ENCODE data around the gene PVALEF. TPM values are rescaled to one million over a fixed set of nuclear protein-coding genes. Genes with fewer than 3 reads are reported as not detected.

Gene PVALEF
- total and polyA plus RNA-seq, 4 donors = not detected

DNA sequence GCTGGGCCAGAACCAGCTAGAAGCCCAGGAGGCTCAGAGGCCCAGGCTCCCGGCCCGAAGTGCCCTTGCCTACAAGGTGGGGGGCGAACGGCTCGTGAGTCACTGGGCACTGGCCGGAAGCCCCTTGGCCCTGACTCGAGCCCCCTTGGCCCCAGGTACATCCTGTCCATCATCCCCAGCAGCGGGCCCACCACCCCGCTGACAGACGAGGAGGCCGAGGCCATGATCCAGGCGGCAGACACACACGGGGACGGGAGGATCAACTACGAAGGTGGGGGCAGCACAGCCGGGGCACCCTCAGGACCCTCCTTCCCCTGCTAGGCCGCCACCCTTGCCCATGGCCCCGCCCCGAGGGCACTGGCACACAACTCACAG is 16.5 kb downstream of the PVALEF start:
- Histone ChIP-seq H3K4me1 (ENCODE audit: control insufficient read depth in 1 of 2, insufficient read depth in 2 of 2, low read length in 2 of 2) (no peaks in the 10 kb centered on the region), H3K27ac (ENCODE audit: low read depth in 1 of 2, low read length in 2 of 2) (no peak overlapping the region), H3K27me3 (ENCODE audit: control insufficient read depth in 1 of 2, insufficient read depth in 2 of 2, low read length in 1 of 2) (no peaks in the 10 kb centered on the region), H3K36me3 (ENCODE audit: control insufficient read depth in 1 of 2, insufficient read depth in 2 of 2, low read length in 1 of 2) (no peaks in the 10 kb centered on the region), H3K9me3 (ENCODE audit: control insufficient read depth, low read length) (no peaks in the 10 kb centered on the region), H3K4me3 (ENCODE audit: low read length in 2 of 2) (no peak overlapping the region)
- intact Hi-C loops (cut with DNase I) = no loop called here
- DNase-seq = no peak
- ATAC-seq (ENCODE audit: low FRiP score) = no peak
- 94 to 96% methylated on average over 19 of the region's 19 CpGs for WGBS, 2 donors

DNA sequence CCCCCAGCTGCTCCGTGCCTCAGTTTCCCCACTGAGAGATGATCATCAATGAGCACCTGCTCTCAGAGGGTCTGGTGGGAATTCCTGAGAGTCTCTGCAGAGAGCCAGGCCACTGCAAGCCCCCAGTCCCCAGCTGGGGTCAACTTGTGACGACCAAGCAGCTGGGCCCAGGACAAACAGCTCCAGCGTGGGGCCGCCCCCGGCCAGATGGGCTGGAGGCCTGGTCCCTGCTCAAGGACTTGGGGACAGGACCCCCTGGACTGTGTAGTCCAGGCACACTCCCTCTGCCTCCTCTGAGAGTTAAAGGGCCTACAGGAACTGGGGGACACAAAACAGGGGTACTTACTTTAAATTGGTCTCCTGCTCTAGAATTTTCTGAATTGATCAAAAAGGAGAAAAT is 17.3 kb downstream of the PVALEF start:
- H3K27ac ChIP-seq (ENCODE audit: low read depth in 1 of 2, low read length in 2 of 2) = no peak overlapping the region
- DNase-seq = no peak
- H3K36me3 ChIP-seq (ENCODE audit: control insufficient read depth in 1 of 2, insufficient read depth in 2 of 2, low read length in 1 of 2) = no peaks in the 10 kb centered on the region
- WGBS, 2 donors = 81 to 90% methylated on average over 5 of the region's 5 CpGs
- H3K9me3 ChIP-seq (ENCODE audit: control insufficient read depth, low read length) = no peaks in the 10 kb centered on the region
- no peaks in the 10 kb centered on the region for H3K4me1 ChIP-seq (ENCODE audit: control insufficient read depth in 1 of 2, insufficient read depth in 2 of 2, low read length in 2 of 2)
- no peak overlapping the region for H3K4me3 ChIP-seq (ENCODE audit: low read length in 2 of 2)
- H3K27me3 ChIP-seq (ENCODE audit: control insufficient read depth in 1 of 2, insufficient read depth in 2 of 2, low read length in 1 of 2) = no peaks in the 10 kb centered on the region
- no peak for ATAC-seq (ENCODE audit: low FRiP score)
- intact Hi-C loops (cut with DNase I) = no loop called here

DNA sequence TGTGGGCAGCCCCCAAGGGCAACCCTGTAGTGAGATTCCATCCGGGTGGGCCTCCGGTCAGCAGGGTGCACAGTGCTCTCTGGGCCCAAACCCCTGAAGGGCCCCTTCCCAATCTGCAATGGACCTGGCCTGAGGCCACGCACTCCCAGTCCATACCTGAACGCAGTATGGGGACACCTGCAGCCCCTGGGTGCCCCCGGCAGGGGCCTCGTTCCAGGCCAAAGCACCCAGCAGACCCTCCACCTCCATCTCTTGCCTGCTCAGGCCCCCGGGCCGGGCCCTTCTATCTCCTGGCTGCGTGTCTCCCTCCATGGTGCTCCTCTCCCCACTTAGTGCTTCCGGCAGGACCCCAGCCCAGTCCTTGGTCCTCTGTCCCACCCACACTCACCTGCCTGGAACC is 18.0 kb downstream of the PVALEF start:
- Histone ChIP-seq H3K4me3 (ENCODE audit: low read length in 2 of 2) (no peak overlapping the region), H3K36me3 (ENCODE audit: control insufficient read depth in 1 of 2, insufficient read depth in 2 of 2, low read length in 1 of 2) (no peaks in the 10 kb centered on the region), H3K27ac (ENCODE audit: low read depth in 1 of 2, low read length in 2 of 2) (no peak overlapping the region), H3K9me3 (ENCODE audit: control insufficient read depth, low read length) (no peaks in the 10 kb centered on the region), H3K27me3 (ENCODE audit: control insufficient read depth in 1 of 2, insufficient read depth in 2 of 2, low read length in 1 of 2) (no peaks in the 10 kb centered on the region), H3K4me1 (ENCODE audit: control insufficient read depth in 1 of 2, insufficient read depth in 2 of 2, low read length in 2 of 2) (no peaks in the 10 kb centered on the region)
- no peak for ATAC-seq (ENCODE audit: low FRiP score)
- 94% methylated on average over 10 of the region's 10 CpGs for WGBS, 2 donors
- DNase-seq = no peak
- intact Hi-C loops (cut with DNase I) = no loop called here

DNA sequence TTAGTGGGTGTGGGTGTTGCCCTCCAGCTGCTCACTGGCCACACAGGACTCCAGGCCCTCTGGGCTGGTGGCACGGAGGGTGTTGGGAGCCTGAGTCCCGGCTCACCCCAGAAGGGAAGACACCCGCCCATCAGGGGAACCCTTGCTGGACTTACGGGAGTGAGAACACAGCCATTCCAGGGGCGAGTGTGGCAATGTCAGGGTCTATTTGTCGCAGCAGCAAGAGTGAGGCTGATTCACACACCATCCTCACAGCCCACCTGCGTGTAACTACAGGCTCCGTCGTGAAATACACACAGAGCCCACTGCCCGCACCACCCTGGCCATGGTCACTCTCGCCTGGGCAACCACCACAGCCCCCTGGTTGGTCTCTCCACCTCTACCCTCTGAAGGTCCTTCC is 18.5 kb downstream of the PVALEF start:
- H3K4me3 ChIP-seq (ENCODE audit: low read length in 2 of 2) = no peak overlapping the region
- intact Hi-C loops (cut with DNase I) = no loop called here
- no peaks in the 10 kb centered on the region for H3K36me3 ChIP-seq (ENCODE audit: control insufficient read depth in 1 of 2, insufficient read depth in 2 of 2, low read length in 1 of 2)
- H3K9me3 ChIP-seq (ENCODE audit: control insufficient read depth, low read length) = no peaks in the 10 kb centered on the region
- no peaks in the 10 kb centered on the region for H3K4me1 ChIP-seq (ENCODE audit: control insufficient read depth in 1 of 2, insufficient read depth in 2 of 2, low read length in 2 of 2)
- ATAC-seq (ENCODE audit: low FRiP score) (no peak), DNase-seq (no peak)
- H3K27me3 ChIP-seq (ENCODE audit: control insufficient read depth in 1 of 2, insufficient read depth in 2 of 2, low read length in 1 of 2) = no peaks in the 10 kb centered on the region
- H3K27ac ChIP-seq (ENCODE audit: low read depth in 1 of 2, low read length in 2 of 2) = no peak overlapping the region
- 94 to 95% methylated on average over 11 of the region's 11 CpGs for WGBS, 2 donors

DNA sequence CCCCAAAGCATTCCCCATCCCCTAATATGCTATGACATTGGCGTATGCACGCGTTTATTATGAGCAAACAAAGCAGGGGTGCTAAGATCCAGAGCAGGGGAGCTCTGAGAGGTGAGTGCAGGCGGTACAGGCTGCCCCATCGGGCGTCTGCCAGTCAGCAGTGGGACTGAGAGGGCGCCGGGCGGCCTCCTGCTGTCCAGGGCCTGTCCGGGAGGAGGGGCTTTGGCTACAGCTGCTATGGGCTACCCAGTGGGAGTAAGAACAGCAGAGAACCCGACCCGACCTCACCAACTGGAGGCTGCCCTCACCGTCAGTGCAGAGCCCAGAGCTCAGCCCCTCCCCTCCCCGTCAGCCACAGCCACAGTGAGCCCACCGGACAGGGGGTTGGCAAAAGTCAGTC is 19.2 kb downstream of the PVALEF start:
- no peaks in the 10 kb centered on the region for H3K27me3 ChIP-seq (ENCODE audit: control insufficient read depth in 1 of 2, insufficient read depth in 2 of 2, low read length in 1 of 2)
- 36 to 40% methylated on average over 15 of the region's 15 CpGs for WGBS, 2 donors
- DNase-seq (no peak), ATAC-seq (ENCODE audit: low FRiP score) (no peak)
- no peak overlapping the region for H3K27ac ChIP-seq (ENCODE audit: low read depth in 1 of 2, low read length in 2 of 2)
- no peaks in the 10 kb centered on the region for H3K36me3 ChIP-seq (ENCODE audit: control insufficient read depth in 1 of 2, insufficient read depth in 2 of 2, low read length in 1 of 2)
- intact Hi-C loops (cut with DNase I) = no loop called here
- no peak overlapping the region for H3K4me3 ChIP-seq (ENCODE audit: low read length in 2 of 2)
- H3K9me3 ChIP-seq (ENCODE audit: control insufficient read depth, low read length) = no peaks in the 10 kb centered on the region
- no peaks in the 10 kb centered on the region for H3K4me1 ChIP-seq (ENCODE audit: control insufficient read depth in 1 of 2, insufficient read depth in 2 of 2, low read length in 2 of 2)

DNA sequence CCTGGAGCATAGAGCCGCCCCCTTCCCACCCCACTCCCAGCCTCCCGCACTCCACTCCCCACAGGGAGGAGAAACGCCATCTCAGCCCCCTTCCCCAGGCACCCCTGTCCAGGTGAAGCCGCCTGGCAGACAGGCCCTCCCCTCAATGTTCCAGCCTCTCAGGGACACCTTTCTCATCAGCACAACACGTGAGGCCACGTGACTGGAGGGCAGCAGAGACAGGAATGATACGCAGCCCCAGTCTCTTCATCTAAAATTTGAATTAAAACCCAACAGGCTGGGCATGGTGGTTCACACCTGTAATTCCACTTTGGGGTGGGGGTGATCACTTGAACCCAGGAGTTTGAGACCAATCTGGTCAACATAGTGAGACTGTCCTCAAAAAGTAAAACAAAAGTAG is 20.9 kb downstream of the PVALEF start:
- DNase-seq (no peak), ATAC-seq (ENCODE audit: low FRiP score) (no peak)
- intact Hi-C loops (cut with DNase I) = no loop called here
- no peaks in the 10 kb centered on the region for H3K36me3 ChIP-seq (ENCODE audit: control insufficient read depth in 1 of 2, insufficient read depth in 2 of 2, low read length in 1 of 2)
- no peaks in the 10 kb centered on the region for H3K27me3 ChIP-seq (ENCODE audit: control insufficient read depth in 1 of 2, insufficient read depth in 2 of 2, low read length in 1 of 2)
- H3K9me3 ChIP-seq (ENCODE audit: control insufficient read depth, low read length) = no peaks in the 10 kb centered on the region
- H3K4me1 ChIP-seq (ENCODE audit: control insufficient read depth in 1 of 2, insufficient read depth in 2 of 2, low read length in 2 of 2) = no peaks in the 10 kb centered on the region
- WGBS, 2 donors = 84 to 90% methylated on average over 6 to 7 of the region's 7 CpGs
- no peak overlapping the region for H3K4me3 ChIP-seq (ENCODE audit: low read length in 2 of 2)
- H3K27ac ChIP-seq (ENCODE audit: low read depth in 1 of 2, low read length in 2 of 2) = no peak overlapping the region

DNA sequence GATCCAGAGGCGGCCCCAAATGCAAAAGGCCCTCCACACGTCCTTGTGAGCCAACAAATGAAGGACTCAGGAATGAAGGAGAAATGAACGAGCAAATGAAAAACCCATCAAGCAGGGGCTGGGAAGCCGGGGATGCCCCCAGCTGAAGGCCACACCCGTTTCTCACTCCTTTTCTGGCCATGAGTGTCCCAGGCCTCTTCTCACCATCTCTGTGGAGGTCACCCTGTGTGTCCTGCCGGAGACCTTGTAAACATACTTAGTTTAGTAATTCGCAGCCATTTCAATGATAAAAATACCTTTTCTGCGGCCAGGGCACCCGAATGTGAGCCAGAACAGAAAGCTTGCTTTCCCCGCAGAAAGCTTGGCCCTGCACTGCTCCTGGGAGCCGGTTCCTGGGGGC is 21.8 kb downstream of the PVALEF start:
- ATAC-seq (ENCODE audit: low FRiP score) = no peak
- no peak for DNase-seq
- WGBS, 2 donors = 96 to 97% methylated on average over 11 of the region's 11 CpGs
- no peak overlapping the region for H3K27ac ChIP-seq (ENCODE audit: low read depth in 1 of 2, low read length in 2 of 2)
- H3K4me3 ChIP-seq (ENCODE audit: low read length in 2 of 2) = no peak overlapping the region
- no peaks in the 10 kb centered on the region for H3K9me3 ChIP-seq (ENCODE audit: control insufficient read depth, low read length)
- no peaks in the 10 kb centered on the region for H3K27me3 ChIP-seq (ENCODE audit: control insufficient read depth in 1 of 2, insufficient read depth in 2 of 2, low read length in 1 of 2)
- intact Hi-C loops (cut with DNase I) = no loop called here
- no peaks in the 10 kb centered on the region for H3K4me1 ChIP-seq (ENCODE audit: control insufficient read depth in 1 of 2, insufficient read depth in 2 of 2, low read length in 2 of 2)
- H3K36me3 ChIP-seq (ENCODE audit: control insufficient read depth in 1 of 2, insufficient read depth in 2 of 2, low read length in 1 of 2) = no peaks in the 10 kb centered on the region

DNA sequence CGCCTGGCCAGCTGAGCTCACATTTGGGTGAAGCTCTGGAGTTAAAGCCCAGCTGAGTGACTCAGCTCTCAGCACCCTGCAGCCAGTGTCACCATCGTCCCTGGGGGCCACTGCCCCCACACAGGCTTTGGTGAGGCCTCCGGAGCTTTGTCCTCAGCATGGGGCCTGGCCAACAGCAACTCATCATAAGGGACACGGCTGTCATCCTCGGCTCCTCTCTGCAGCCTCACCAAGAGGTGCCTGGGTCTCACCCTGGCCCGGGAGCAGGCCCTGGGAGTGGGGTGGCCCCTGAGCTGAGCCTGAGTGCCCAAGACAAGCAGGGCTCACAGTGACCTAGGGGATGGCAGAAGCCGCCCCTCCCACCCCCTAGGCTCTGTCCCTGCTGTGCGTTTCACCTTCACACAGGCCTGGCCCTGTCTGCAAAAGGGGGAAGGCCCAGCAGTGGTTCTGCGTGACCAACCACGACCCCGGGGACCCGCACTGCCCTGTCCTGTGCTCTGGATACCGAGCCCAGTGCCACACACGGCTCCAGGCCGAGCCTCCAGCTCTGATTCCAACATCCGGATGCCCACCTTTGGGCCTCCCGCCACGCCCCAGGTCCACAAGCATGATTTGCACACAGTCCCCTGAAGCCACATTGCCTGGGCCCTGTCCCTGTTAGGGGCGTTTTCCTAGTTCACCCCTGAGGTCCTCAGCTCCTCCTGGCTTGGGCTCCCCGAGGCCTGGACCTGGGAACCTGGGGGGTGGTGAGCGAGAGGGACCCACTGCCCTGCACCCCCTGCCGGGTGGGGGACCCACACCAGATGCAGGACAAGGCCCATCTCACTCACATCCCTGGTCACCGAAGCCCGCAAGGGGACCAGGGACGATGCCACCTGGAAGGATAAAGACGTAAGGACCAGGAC is 22.5 kb downstream of the PVALEF start:
- H3K27ac ChIP-seq (ENCODE audit: low read depth in 1 of 2, low read length in 2 of 2) = no peak overlapping the region
- intact Hi-C loops (cut with DNase I) = no loop called here
- H3K4me1 ChIP-seq (ENCODE audit: control insufficient read depth in 1 of 2, insufficient read depth in 2 of 2, low read length in 2 of 2) = no peaks in the 10 kb centered on the region
- no peaks in the 10 kb centered on the region for H3K36me3 ChIP-seq (ENCODE audit: control insufficient read depth in 1 of 2, insufficient read depth in 2 of 2, low read length in 1 of 2)
- no peaks in the 10 kb centered on the region for H3K27me3 ChIP-seq (ENCODE audit: control insufficient read depth in 1 of 2, insufficient read depth in 2 of 2, low read length in 1 of 2)
- no peaks in the 10 kb centered on the region for H3K9me3 ChIP-seq (ENCODE audit: control insufficient read depth, low read length)
- DNase-seq (no peak), ATAC-seq (ENCODE audit: low FRiP score) (no peak)
- H3K4me3 ChIP-seq (ENCODE audit: low read length in 2 of 2) = no peak overlapping the region
- 87 to 89% methylated on average over 26 of the region's 26 CpGs for WGBS, 2 donors

DNA sequence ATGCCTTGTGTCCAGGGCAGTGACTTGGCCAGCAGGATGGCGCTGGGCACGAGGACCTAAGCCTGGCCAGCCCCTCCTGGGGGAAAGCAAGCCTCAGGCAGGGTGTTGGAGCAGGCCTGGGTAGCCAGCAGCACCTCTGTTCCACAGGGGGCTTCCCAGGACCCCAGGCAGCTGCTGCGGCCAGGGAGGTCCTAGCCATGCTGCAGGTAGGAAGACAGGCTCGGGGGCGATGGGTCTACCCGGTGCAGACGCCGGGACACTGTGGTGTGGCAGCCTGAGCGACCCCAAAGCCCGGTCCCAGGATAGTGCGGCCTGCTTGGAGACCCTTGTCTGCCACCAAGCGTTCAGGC is 23.2 kb downstream of the PVALEF start:
- WGBS, 2 donors = 94 to 96% methylated on average over 12 of the region's 12 CpGs

More for the DNA sequence above, 23.2 kb downstream of the PVALEF start:
- DNase-seq (no peak), ATAC-seq (ENCODE audit: low FRiP score) (no peak)
- no peaks in the 10 kb centered on the region for H3K36me3 ChIP-seq (ENCODE audit: control insufficient read depth in 1 of 2, insufficient read depth in 2 of 2, low read length in 1 of 2)
- no peaks in the 10 kb centered on the region for H3K9me3 ChIP-seq (ENCODE audit: control insufficient read depth, low read length)
- H3K27ac ChIP-seq (ENCODE audit: low read depth in 1 of 2, low read length in 2 of 2) = no peak overlapping the region
- H3K27me3 ChIP-seq (ENCODE audit: control insufficient read depth in 1 of 2, insufficient read depth in 2 of 2, low read length in 1 of 2) = no peaks in the 10 kb centered on the region
- intact Hi-C loops (cut with DNase I) = no loop called here
- no peak overlapping the region for H3K4me3 ChIP-seq (ENCODE audit: low read length in 2 of 2)
- H3K4me1 ChIP-seq (ENCODE audit: control insufficient read depth in 1 of 2, insufficient read depth in 2 of 2, low read length in 2 of 2) = no peaks in the 10 kb centered on the region

All from aorta (tissue), 5 donors.